DOHH2 (cell line): Measurements from ENCODE around the gene RANBP3.
A peak's percentile ranks its signal among the peaks of the same experiment; 100 is the strongest.

Source experiments
- H3F3A ChIP-seq: fragments of 200-600 bp; sonication (generic), shearing (Covaris generic); 2 replicates; pipeline ENCODE4 v1.6.0; 2016; ENCODE audit warnings: antibody characterized with exemption, mild to moderate bottlenecking; ENCODE audit not compliant: control insufficient read depth, insufficient read depth
- H3K27ac ChIP-seq: fragments of 200-600 bp; sonication (generic); 2 replicates; pipeline ENCODE4 v1.5.1; 2014; ENCODE audit warnings: low read depth, mild to moderate bottlenecking, low read length, moderate library complexity
- H3K27me3 ChIP-seq: fragments of 200-600 bp; sonication (generic); 2 replicates; pipeline ENCODE4 v1.6.1; 2014; ENCODE audit warnings: mild to moderate bottlenecking, low read length, mixed read lengths; ENCODE audit not compliant: control insufficient read depth
- H3K36me3 ChIP-seq: fragments of 200-600 bp; sonication (generic); 2 replicates; pipeline ENCODE4 v1.6.1; 2014; ENCODE audit warnings: mild to moderate bottlenecking, low read length, moderate library complexity, mixed read lengths; ENCODE audit not compliant: control insufficient read depth
- H3K4me1 ChIP-seq: fragments of 200-600 bp; sonication (generic); 2 replicates; pipeline ENCODE4 v1.6.1; 2014; ENCODE audit warnings: mild to moderate bottlenecking, low read length, mixed read lengths; ENCODE audit not compliant: control insufficient read depth
- H3K4me2 ChIP-seq: fragments of 200-600 bp; sonication (generic); 2 replicates; pipeline ENCODE4 v1.6.0; 2014; ENCODE audit warnings: mild to moderate bottlenecking, low read length, moderate library complexity
- H3K4me3 ChIP-seq: fragments of 200-600 bp; sonication (generic); 2 replicates; pipeline ENCODE4 v1.5.1; 2014; ENCODE audit warnings: mild to moderate bottlenecking, low read length, mixed read lengths
- H3K79me2 ChIP-seq: fragments of 200-600 bp; sonication (generic); 2 replicates; pipeline ENCODE4 v1.6.1; 2014; ENCODE audit warnings: mild to moderate bottlenecking, low read length, mixed read lengths; ENCODE audit not compliant: control insufficient read depth
- H3K9me2 ChIP-seq: fragments of 200-600 bp; sonication (generic); replicated peaks from 2 replicates; pipeline ENCODE4 v1.6.1; 2014; ENCODE audit warnings: mild to moderate bottlenecking, low read length, mixed read lengths; ENCODE audit not compliant: control insufficient read depth
- H3K9me3 ChIP-seq: fragments of 200-600 bp; sonication (generic); 2 replicates; pipeline ENCODE4 v1.6.1; 2014; ENCODE audit warnings: antibody characterized with exemption, low read length, mixed read lengths; ENCODE audit not compliant: control insufficient read depth, insufficient read depth
- H4K20me1 ChIP-seq: fragments of 200-600 bp; sonication (generic); 2 replicates; pipeline ENCODE4 v1.6.0; 2014; ENCODE audit warnings: low read depth, mild to moderate bottlenecking, antibody characterized with exemption, low read length, moderate library complexity; ENCODE audit not compliant: control insufficient read depth, insufficient read depth
- EZH2phosphoT487 ChIP-seq: fragments of 200-600 bp; sonication (generic); IDR thresholded peaks from 2 replicates; pipeline ENCODE4 v1.6.1; 2017; ENCODE audit warnings: borderline replicate concordance, mild to moderate bottlenecking, antibody characterized with exemption, low read length, moderate library complexity, mixed read lengths
- TF ChIP-seq, protein P1 (sequence below): fragments of 200-600 bp; sonication (generic); IDR thresholded peaks from one replicate; pipeline ENCODE4 v1.5.1; 2014; ENCODE audit warnings: antibody characterized with exemption, mild to moderate bottlenecking, low read depth, low read length; ENCODE audit not compliant: poor library complexity, severe bottlenecking

Gene RANBP3

DNA sequence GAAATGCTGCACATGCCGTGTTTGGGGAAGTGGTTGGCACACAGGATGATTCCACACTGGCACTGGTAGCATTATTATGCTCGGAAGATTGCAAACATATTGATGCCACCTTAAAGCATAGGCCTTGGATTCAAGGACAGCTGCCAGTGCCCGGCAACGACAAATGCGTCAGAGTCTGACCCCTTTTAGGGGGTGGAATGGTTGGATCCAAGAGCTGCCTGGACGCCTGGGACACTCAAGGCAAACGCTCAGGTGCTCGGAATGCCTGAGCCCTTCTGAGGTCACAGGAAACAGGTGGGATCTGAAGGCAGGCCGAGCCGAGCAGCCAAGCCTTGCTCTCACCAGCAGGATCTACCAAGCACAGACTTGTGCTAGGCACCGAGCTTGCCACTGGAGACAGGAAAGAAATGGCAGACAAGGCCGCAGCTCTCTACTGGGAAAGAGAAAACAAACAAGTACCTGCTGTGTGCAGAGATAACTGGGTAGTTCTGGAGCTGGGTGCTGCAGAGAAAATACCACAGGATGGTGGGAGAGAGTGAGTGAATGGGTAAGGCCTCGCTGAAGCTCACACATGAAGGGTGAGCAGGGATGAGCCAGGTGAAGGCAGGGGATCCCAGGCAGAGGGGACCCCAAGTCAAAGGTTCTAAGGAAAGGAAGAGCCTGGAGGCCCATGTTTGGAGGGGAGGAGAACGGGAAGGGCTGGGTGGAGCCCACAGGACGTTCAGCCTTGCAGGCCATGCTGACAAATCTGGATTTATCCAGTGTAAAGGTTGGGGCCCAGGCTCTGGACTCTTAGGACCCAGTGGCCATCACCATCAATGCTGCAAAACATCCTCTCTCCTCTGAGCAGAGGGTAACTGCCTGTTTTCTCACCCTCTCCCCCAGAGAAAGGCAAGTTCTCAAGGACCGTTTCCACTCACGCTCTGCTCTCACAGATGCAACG, 9.2 kb downstream of the RANBP3 start:
- peak overlapping the region; percentile 34 for H3K4me3 ChIP-seq
- peaks cover 40% of the 10 kb centered on the region for H4K20me1 ChIP-seq
- no peak overlapping the region for H3K27ac ChIP-seq
- no peaks in the 10 kb centered on the region for H3F3A ChIP-seq
- H3K36me3 ChIP-seq, result peaks cover 55% of the 10 kb centered on the region
- no peaks in the 10 kb centered on the region for H3K9me3 ChIP-seq
- TF ChIP-seq EZH2phosphoT487, result no peak
- TF ChIP-seq, protein P1, sequence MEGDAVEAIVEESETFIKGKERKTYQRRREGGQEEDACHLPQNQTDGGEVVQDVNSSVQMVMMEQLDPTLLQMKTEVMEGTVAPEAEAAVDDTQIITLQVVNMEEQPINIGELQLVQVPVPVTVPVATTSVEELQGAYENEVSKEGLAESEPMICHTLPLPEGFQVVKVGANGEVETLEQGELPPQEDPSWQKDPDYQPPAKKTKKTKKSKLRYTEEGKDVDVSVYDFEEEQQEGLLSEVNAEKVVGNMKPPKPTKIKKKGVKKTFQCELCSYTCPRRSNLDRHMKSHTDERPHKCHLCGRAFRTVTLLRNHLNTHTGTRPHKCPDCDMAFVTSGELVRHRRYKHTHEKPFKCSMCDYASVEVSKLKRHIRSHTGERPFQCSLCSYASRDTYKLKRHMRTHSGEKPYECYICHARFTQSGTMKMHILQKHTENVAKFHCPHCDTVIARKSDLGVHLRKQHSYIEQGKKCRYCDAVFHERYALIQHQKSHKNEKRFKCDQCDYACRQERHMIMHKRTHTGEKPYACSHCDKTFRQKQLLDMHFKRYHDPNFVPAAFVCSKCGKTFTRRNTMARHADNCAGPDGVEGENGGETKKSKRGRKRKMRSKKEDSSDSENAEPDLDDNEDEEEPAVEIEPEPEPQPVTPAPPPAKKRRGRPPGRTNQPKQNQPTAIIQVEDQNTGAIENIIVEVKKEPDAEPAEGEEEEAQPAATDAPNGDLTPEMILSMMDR, result no peak
- H3K4me1 ChIP-seq, result peaks cover 23% of the 10 kb centered on the region
- no peaks in the 10 kb centered on the region for H3K27me3 ChIP-seq
- H3K4me2 ChIP-seq, result peak overlapping the region; percentile 46
- H3K79me2 ChIP-seq, result peaks cover 100% of the 10 kb centered on the region
- no peaks in the 10 kb centered on the region for H3K9me2 ChIP-seq

DNA sequence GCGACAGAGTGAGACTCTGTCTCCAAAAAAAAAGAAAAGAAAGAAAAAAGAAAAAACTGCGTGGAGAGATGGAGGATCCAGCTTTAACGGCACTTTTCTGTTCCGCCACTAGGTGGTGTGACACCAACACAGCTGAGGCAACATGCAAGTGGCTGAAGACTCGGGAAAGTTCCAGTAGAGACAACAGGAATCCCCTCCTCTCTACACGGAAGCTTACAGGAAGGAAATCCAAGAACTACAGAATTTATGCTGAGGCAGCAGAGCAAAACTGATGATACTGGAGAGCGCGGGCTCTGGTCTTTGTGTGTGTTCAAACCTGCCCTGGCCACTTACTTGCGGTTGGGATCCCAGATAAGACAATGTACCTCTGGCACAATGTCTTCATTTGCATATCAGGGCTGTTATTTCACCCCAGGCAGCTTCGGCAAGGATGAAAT, 9.9 kb downstream of the RANBP3 start:
- H3K36me3 ChIP-seq, result peaks cover 49% of the 10 kb centered on the region
- no peak for TF ChIP-seq EZH2phosphoT487
- TF ChIP-seq, protein P1, result peak; percentile 88
- H4K20me1 ChIP-seq, result peaks cover 39% of the 10 kb centered on the region
- H3K27me3 ChIP-seq, result no peaks in the 10 kb centered on the region
- peak overlapping the region; percentile 46 for H3K4me2 ChIP-seq
- H3K9me3 ChIP-seq, result no peaks in the 10 kb centered on the region
- H3K4me3 ChIP-seq, result peak overlapping the region; percentile 34
- peaks cover 25% of the 10 kb centered on the region for H3K4me1 ChIP-seq
- no peak overlapping the region for H3K27ac ChIP-seq
- H3K79me2 ChIP-seq, result peaks cover 100% of the 10 kb centered on the region
- H3K9me2 ChIP-seq, result no peaks in the 10 kb centered on the region
- H3F3A ChIP-seq, result no peaks in the 10 kb centered on the region

DNA sequence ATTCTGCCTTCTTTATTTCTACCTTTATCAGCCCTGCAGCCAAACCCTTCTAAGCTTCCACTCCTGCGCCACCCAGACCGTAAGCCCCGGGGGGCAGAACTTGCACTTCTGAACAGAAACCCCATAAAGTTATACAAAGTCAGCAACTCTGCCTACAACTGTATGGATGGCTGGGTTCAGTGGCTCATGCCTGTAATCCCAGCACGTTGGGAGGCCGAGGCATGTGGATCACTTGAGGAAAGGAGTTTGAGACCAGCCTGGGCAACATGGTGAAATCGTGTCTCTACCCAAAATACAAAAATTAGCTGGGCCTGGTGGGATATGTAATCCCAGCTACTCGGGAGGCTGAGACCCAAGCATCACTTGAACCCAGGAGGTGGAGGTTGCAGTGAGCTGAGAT, 10.4 kb downstream of the RANBP3 start:
- Histone ChIP-seq H3K9me3 (no peaks in the 10 kb centered on the region), H3K4me1 (peaks cover 29% of the 10 kb centered on the region), H3K36me3 (peaks cover 48% of the 10 kb centered on the region), H3K27me3 (no peaks in the 10 kb centered on the region), H3K4me2 (peak overlapping the region; percentile 46; the same call in 1 of the 2 replicates), H3F3A (no peaks in the 10 kb centered on the region), H3K27ac (no peak overlapping the region), H3K9me2 (no peaks in the 10 kb centered on the region), H4K20me1 (peaks cover 43% of the 10 kb centered on the region), H3K4me3 (no peak overlapping the region), H3K79me2 (peaks cover 100% of the 10 kb centered on the region)
- no peak for TF ChIP-seq EZH2phosphoT487
- TF ChIP-seq, protein P1, result no peak
